ENCODE results near the gene COG5. TPM values are rescaled to one million over a fixed set of nuclear protein-coding genes. Genes with fewer than 3 reads are reported as not detected.

Gene COG5
- total RNA-seq, 1 experiment from 2014 or later: 20.2 TPM

- no peaks in the 10 kb centered on the region for H3K4me1 ChIP-seq (ENCODE audit: insufficient read depth, low read length)
- H3K4ac ChIP-seq (ENCODE audit: low read depth, low read length): no peak overlapping the region
These were observed 3.9 kb downstream of the COG5 start for GRCh38 chr7:107559864-107560263.

More at GRCh38 chr7:107559864-107560263, 3.9 kb downstream of the COG5 start:
- Histone ChIP-seq H2BK20ac (ENCODE audit: low read depth, low read length, poor library complexity, severe bottlenecking) (no peak overlapping the region), H4K8ac (replicated peaks; ENCODE audit: insufficient read length, low read depth, low read length) (no peak overlapping the region), H3K56ac (ENCODE audit: insufficient read length, low read depth, low read length) (no peak overlapping the region), H3K9me3 (ENCODE audit: control insufficient read depth, low read depth, low read length) (no peaks in the 10 kb centered on the region), H4K5ac (ENCODE audit: insufficient read length, low read depth, low read length) (no peak overlapping the region), H3K79me1 (ENCODE audit: insufficient read depth, low read depth, low read length, poor library complexity, severe bottlenecking) (no peaks in the 10 kb centered on the region), H3K27me3 (ENCODE audit: insufficient read depth, low read length) (no peaks in the 10 kb centered on the region), H3K18ac (ENCODE audit: insufficient read length, low read depth, low read length) (no peak overlapping the region), H2AK5ac (ENCODE audit: insufficient read length, low read length) (no peak overlapping the region), H2BK15ac (ENCODE audit: low read depth, low read length) (no peak overlapping the region), H3K9ac (ENCODE audit: extremely low read depth, insufficient read length, low read length) (no peak overlapping the region), H2BK5ac (ENCODE audit: insufficient read length, low read length) (no peak overlapping the region), H2AFZ (ENCODE audit: low read length) (no peak overlapping the region), H2BK120ac (ENCODE audit: low read depth, low read length, poor library complexity, severe bottlenecking) (no peak overlapping the region), H4K20me1 (ENCODE audit: control insufficient read depth, insufficient read depth, insufficient read length) (no peaks in the 10 kb centered on the region), H3K14ac (ENCODE audit: insufficient read depth, low read length) (no peak overlapping the region), H3K79me2 (ENCODE audit: insufficient read depth, low read length) (no peaks in the 10 kb centered on the region; the same call in 1 of the 2 replicates), H3T11ph (ENCODE audit: low read length) (no peak overlapping the region), H3K27ac (ENCODE audit: insufficient read length, low read depth, low read length) (no peak overlapping the region), H2BK12ac (ENCODE audit: insufficient read length, low read depth, low read length) (no peak overlapping the region), H3K23ac (ENCODE audit: insufficient read length, low read depth, low read length) (no peak overlapping the region), H4K91ac (ENCODE audit: insufficient read length, low read depth, low read length) (no peak overlapping the region), H3K23me2 (ENCODE audit: insufficient read length, low read depth, low read length, poor library complexity, severe bottlenecking) (peaks cover 6% of the 10 kb centered on the region), H3K4me2 (ENCODE audit: insufficient read depth, insufficient read length, low read length) (no peak overlapping the region)
- Mint-ChIP-seq H3K36me3 (ENCODE audit: insufficient read depth in 1 of 3, low read depth in 3 of 3) (peaks cover 2 to 26% (median 11%) of the 10 kb centered on the region in 3 experiments; a peak in 6 of 7 replicates), H3K4me1 (peaks cover 20 to 21% of the 10 kb centered on the region in 2 experiments), H3K9me3 (no peaks in the 10 kb centered on the region), H3K27ac (no peak overlapping the region), H3K27me3 (ENCODE audit: low read depth) (peaks cover 2% of the 10 kb centered on the region; the same call in 1 of the 2 replicates), H3K4me3 (no peak overlapping the region)
- WGBS (ENCODE audit: extremely low coverage, insufficient read length, low lambda C conversion rate): no CpG with 5 or more reads among the region's 2 CpGs
- TF ChIP-seq, protein P1, sequence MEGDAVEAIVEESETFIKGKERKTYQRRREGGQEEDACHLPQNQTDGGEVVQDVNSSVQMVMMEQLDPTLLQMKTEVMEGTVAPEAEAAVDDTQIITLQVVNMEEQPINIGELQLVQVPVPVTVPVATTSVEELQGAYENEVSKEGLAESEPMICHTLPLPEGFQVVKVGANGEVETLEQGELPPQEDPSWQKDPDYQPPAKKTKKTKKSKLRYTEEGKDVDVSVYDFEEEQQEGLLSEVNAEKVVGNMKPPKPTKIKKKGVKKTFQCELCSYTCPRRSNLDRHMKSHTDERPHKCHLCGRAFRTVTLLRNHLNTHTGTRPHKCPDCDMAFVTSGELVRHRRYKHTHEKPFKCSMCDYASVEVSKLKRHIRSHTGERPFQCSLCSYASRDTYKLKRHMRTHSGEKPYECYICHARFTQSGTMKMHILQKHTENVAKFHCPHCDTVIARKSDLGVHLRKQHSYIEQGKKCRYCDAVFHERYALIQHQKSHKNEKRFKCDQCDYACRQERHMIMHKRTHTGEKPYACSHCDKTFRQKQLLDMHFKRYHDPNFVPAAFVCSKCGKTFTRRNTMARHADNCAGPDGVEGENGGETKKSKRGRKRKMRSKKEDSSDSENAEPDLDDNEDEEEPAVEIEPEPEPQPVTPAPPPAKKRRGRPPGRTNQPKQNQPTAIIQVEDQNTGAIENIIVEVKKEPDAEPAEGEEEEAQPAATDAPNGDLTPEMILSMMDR (conservative IDR thresholded peaks at IDR 0.05): no peak
- DNase-seq: no peak

Data from H9 (cell line).